NCI-H1930 (cell line): Measurements from ENCODE around the gene RPS28.
"Not testable (repeated sequence)": the region's sequence is repeated elsewhere in the genome, so short reads cannot be mapped to it uniquely, and the experiment has no call there.

Source experiments
- DNase-seq, 2 experiments: peaks; one replicate each; lab custom pipeline; 2025; lab: John Stamatoyannopoulos, UW

The RPS28 gene

DNA sequence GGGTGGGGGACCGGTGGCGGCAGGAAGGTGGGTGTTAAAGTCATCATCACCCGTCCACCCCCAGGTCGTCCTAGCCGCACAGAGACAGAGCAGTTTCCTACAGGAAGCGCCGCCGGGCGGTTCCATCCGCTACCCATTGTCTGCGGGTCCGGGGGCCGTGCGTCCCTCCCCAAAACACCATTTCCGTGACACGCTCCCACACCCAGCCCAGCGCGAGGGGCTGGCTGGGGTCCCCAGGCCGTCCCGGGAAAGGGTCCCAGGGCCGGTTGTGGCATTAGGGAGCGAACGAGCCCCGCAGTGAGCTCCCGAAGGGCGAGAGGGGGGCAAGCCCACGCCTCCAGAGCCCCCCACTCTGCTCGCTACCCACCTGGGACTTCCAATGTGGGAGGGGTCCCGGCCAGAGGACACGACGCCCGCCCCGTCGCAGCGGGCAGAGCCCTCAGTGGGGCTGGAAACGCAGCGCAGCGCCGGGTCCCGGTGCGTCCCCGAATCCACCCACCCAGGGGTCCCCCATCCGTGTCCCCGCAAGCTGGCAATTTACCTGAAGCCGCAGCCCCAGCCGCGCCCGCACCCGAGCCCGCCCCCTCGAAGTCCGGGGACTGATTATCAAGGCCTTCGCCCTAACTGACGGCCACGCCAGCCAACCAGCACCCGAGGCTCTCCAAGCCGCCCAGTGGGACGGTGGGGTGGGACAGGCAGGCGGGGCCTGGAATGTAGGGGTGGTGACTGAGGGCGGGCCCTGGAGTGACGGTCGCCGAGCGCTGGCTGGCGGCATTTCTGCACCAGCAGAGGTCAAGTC, 21.6 kb downstream of the RPS28 start, which contains the start of gene KANK3:
Gene KANK3 (minus strand): TSS at position 579 of the 799 bp plus-strand sequence. CDS start 5,434 bp downstream, outside the sequence.
- DNase-seq, result peak; percentile 72 to 82

DNA sequence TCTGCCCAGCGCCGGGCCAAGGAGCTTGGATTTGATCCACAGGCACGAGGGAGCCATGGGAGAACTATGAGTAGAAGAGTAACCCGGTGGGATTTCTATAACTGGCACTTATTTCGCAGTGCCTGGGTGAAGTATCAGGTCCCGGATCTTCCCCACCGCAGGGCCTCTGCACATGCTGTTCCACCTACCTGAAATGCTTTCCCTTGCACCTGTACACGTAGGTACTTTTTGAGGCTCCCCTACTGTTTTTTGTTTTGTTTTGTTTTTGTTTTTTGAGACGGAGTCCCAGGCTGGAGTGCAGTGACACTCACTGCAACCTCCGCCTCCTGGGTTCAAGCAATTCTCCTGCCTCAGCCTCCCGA, 22.2 kb downstream of the RPS28 start:
- no peak for DNase-seq

DNA sequence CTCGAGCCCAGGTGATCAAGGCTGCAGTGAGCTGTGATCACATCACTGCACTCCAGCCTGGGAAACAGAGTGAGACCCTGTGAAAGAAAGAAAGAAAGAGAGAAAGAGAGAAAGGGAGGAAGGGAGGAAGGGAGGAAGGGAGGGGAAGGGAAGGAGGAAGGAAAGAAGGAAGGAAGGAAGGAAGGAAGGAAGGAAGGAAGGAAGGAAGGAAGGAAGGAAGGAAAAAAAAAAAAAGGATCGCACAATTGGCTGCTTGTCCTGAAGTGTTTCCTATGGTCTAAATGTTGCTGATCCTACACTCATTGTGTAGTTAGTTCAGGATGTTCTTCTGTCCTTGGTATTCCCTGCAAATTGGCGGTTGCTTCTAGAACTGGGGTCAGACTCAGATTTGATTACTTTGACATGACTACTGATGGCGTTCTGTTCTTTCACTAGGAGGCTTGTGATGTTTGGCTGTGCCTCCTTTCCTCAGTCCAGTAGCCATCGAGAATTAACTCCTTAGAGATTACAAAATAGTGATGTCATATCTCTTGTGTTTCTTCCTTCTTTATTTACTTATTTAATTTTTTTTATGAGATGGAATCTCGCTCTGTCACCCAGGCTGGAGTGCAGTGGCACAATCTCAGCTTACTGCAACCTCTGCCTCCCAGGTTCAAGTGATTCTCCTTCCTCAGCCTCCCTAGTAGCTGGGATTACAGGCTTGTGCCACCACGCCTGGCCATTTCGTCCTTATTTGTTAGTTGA, 28.5 kb downstream of the RPS28 start:
- not testable (repeated sequence) for DNase-seq

DNA sequence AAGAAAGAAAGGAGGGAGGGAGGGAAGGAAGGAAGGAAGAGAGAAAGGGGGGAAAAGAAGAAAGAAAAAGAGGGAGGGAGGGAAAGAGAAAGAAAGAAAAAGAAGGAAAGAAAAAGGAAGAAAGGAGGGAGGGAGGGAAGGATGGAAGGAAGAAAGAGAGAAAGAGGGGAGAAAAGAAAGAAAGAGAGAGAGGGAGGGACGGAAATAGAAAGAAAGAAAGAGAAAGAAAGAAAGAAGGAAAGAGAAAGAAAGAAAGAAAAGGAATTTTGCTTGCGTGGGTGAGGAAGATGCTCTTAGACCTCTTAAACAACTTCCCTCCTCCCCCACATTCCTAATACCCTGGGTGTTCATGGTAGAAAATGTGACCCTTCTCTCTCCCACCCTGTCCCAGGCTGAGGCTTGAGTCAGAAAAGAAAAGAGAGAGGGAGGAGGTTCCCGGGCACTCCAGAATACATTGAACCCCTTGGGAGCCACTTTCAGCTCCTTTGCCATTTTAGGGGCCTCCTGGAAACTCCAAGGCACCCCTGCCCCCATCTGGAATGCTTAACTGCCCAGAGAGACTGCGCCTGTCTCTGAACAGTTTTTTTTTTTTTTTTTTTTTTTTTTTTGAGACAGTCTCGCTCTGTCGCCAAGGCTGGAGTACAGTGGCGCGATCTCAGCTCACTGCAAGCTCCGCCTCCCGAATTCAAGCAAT, 31.0 kb downstream of the RPS28 start:
- DNase-seq, result no peak

DNA sequence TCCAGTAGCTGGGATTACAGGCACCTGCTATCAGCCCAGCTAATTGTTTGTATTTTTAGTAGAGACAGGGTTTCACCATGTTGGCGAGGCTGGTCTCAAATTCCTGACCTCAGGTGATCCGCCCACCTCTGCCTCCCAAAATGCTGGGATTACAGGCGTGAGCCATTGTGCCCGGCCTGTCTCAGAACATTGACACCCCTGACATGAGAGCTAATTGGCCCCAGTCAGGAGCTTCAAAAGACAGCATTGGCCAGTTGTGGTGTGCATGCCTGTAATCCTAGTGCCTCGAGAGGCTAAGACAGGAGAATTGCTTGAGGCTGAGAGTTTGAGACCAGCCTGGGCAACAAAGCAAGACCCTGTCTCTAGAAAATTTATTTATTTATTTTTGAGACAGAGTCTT, 31.5 kb downstream of the RPS28 start:
- DNase-seq, result not testable (repeated sequence)

GRCh38 chr19:8355631-8356402, 34.5 kb downstream of the RPS28 start:
- DNase-seq, result no peak

- no peak for DNase-seq
Measured at GRCh38 chr19:8357007-8357521, 35.8 kb downstream of the RPS28 start.

DNA sequence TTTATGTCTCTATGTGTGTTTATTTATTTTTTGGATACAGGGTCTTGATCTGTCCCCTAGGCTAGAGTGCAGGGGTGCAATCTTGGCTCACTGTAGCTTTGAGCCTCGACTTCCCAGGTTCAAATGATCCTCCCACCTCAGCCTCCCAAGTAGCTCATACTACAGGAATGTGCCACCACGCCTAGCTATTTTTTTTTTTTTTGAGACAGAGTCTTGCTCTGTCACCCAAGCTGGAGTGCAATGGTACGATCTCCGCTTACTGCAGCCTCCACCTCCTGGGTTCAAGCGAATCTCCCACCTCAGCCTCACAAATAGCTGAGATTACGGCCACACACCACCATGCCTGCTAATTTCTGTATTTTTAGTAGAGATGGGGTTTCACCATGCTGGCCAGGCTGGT, 37.7 kb downstream of the RPS28 start:
- DNase-seq, result no peak

- no peak for DNase-seq
Measured at GRCh38 chr19:8360196-8360595, 38.9 kb downstream of the RPS28 start.

DNA sequence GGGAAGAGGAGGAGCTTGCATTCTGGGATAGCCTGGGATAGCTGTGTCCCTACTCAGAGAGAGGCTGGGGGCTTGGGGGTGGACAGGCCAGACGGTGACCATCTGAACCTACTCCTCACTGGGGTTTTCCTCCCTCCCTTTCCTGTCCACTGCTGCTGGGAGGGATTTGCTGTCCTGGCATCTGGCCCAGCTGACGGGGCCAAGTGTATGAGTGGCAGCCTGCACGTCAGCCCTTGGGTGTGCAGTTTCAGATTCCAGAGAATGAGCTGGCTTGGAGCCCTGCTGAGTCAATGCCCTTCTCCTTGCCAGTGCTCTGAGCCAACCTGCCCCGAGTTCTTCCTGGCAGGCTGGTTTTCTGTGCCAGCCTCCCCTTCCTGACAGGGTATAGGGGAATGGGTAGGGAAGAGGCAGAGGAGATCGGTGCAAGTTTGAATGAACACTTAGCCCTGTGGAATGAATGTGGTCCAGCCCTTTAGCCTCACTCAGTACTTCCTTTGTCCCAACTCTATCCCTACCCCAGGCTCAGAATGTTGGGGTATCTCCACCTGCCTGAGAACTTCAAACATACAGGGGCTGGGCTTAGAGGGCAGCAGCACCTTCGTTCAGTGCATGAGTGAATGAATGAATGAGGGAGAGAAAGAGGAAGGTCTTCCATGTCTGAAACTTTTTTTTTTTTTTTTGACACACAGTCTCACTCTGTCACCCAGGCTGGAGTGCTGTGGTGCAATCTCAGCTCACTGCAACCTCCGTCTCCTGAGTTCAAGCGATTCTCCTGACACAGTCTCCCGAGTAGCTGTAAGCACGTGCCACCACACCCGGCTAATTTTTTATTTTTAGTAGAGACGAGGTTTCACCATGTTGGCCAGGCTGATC, 40.9 kb downstream of the RPS28 start:
- no peak for DNase-seq

GRCh38 chr19:8363803-8364771, 42.8 kb downstream of the RPS28 start, which contains the start of gene ANGPTL4:
ANGPTL4 (plus strand) TSS chr19:8364155; CDS start chr19:8364322, 167 bp downstream.
- peak in 1 of 2 experiments; percentile 12 for DNase-seq

GRCh38 chr19:8366121-8366581, 44.9 kb downstream of the RPS28 start:
- DNase-seq, result no peak

DNA sequence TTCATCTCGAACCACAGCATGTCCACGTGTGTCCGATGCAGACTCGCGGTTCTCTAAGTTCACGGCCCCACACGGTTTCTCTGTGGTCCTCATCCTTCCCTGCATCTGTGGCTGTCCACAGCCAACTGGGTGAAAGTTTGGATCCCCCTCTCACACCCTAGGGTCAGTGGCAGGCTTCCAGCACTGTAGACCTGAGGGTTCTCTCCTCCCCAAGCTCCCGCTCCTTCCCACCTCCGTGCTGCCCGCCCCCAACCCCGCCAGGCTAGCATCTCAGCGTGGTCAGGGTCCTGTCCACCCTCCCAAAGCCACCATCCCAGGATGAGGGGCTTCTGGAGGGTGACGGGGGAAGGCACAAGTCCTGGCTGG, 45.6 kb downstream of the RPS28 start:
- no peak for DNase-seq

DNA sequence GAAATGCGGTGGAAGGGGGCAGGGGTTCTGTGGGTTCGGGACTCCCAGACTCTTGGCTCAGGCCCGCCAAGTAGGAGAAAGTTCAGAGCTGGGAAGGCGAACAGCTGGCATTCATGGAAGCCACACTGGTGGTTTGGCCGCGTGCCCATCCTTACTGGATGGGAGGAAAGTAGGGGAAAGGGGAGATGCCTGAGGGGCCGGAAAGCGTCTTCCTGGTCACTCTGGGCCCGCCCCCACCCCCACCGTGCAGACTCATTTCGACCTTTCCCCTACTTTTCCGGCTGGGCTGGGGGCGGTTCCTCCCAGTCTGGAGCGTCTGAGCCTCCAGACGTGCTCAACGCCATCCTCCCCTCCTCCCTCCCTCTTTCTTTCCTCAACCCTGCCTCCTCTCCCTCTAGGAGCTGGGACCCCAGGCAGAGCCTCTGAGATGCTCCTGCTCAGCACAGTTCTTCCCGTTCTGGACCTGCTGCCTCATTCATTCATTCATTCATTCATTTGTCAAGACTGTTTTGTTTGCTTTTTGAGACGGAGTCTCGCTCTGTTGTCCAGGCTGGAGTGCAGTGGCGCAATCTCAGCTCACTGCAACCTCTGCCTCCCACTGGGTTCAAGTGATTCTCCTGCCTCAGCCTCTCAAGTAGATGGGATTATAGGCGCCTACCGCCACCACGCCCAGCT, 46.2 kb downstream of the RPS28 start:
- DNase-seq, result no peak

DNA sequence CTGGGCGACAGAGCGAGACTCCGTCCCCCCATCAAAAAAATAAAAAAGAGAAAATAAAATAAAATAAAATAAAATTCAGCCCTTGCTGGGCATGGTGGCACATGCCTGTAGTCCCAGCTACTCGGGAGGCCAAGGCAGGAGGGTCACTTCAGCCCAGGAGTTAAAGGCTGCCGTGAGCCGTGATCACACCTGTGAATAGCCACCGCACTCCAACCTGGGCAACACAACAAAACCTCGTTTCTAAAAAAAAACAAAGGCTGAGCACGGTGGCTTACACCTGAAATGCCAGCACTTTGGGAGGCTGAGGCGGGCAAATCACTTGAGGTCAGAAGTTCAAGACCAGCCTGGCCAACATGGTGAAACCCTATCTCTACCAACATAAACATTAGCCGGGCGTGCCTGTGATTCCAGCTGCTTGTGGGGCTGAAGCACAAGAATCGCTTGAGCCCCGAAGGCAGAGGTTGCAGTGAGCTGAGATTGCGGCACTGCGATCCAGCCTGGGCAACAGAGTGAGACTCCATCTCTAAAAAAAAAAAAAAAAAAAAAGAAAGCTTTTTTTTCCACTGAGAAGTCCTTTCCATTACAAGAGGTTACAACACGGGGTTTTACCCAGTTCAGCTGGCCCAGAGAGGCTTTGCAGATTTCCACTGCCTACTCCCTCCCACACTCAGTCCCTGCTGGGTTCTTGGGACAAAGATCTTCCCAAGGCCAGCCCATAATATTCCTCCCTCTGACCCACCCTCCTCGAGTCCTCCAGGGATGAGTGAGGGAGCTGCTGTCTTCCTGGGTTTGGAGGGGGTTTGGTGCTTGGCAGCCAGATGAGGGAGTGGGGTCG, 49.1 kb downstream of the RPS28 start:
- DNase-seq, result no peak

GRCh38 chr19:8371011-8371804, 49.9 kb downstream of the RPS28 start:
- no peak for DNase-seq
